Mucosa of stomach (tissue), 1 donor: Measurements from ENCODE around the gene ENPP1.
A peak's percentile ranks its signal among the peaks of the same experiment; 100 is the strongest.

Experiments used
- H3K27me3 ChIP-seq: one replicate; pipeline ENCODE4 v1.7.0; 2013; ENCODE audit warnings: mild to moderate bottlenecking, low read length; ENCODE audit not compliant: control insufficient read depth, insufficient read depth
- H3K36me3 ChIP-seq: one replicate; pipeline ENCODE4 v1.7.0; 2013; ENCODE audit warnings: low read length; ENCODE audit not compliant: control insufficient read depth, insufficient read depth
- H3K4me1 ChIP-seq: one replicate; pipeline ENCODE4 v1.7.0; 2013; ENCODE audit warnings: mild to moderate bottlenecking, low read length; ENCODE audit not compliant: control insufficient read depth, insufficient read depth
- H3K4me3 ChIP-seq: one replicate; pipeline ENCODE4 v1.7.0; 2013; ENCODE audit warnings: low read length
- H3K9ac ChIP-seq: one replicate; pipeline ENCODE4 v1.7.0; 2013; ENCODE audit warnings: mild to moderate bottlenecking, low read length, moderate library complexity
- H3K9me3 ChIP-seq: one replicate; pipeline ENCODE4 v1.7.0; 2013; ENCODE audit warnings: mild to moderate bottlenecking, low read length, moderate library complexity; ENCODE audit not compliant: control insufficient read depth
- donor health status: Pancreatic carcinoma.

Gene ENPP1

DNA sequence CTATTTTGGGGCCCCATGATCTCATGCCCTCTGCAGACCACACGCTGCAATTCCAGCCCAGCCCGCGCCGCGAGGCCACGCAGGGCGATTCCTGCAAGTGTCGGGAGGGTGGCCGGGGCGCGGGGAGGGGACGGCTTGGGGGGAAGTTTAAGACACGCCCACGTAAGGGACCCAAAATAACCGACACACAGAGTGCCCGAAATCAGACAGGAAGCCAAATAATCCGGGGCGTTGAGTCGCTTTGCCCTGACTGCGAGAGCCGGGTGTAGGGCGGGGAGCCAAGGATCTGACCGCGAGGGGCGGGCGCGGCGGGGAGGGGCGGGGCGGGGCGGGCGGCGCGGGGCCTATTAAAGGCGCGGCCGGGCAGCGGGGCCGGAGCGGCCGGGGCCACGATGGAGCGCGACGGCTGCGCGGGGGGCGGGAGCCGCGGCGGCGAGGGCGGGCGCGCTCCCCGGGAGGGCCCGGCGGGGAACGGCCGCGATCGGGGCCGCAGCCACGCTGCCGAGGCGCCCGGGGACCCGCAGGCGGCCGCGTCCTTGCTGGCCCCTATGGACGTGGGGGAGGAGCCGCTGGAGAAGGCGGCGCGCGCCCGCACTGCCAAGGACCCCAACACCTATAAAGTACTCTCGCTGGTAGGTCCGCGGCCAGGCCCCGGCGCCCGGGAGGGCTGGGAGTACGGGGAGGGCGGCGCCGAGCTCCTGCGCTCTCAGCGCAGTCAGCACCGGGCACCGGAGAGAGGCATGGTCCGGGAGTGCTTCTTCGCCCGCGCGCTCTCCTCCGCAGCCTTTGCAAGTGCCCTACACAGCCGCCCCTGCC lies at the start of gene ENPP1:
Gene ENPP1, plus strand, starts transcription at position 377 of the 816 bp plus-strand sequence. Its CDS starts 16 bp downstream, at position 393.
- peak within 1 kb of the TSS; percentile 39 for H3K4me3 ChIP-seq
- no peaks in the 10 kb centered on the region for H3K27me3 ChIP-seq
- H3K4me1 ChIP-seq, result peaks cover 13% of the 10 kb centered on the region
- H3K36me3 ChIP-seq, result no peaks in the 10 kb centered on the region
- H3K9ac ChIP-seq, result peak within 1 kb of the TSS; percentile 53
- H3K9me3 ChIP-seq, result no peaks in the 10 kb centered on the region

- Histone ChIP-seq H3K4me1 (no peaks in the 10 kb centered on the region), H3K9me3 (no peaks in the 10 kb centered on the region), H3K27me3 (no peaks in the 10 kb centered on the region), H3K9ac (no peak overlapping the region), H3K4me3 (no peak overlapping the region), H3K36me3 (no peaks in the 10 kb centered on the region)
Measured at GRCh38 chr6:131758920-131759319, 48.9 kb upstream of the ENPP1 start.

- Histone ChIP-seq H3K4me3 (no peak overlapping the region), H3K36me3 (no peaks in the 10 kb centered on the region), H3K9ac (no peak overlapping the region), H3K9me3 (no peaks in the 10 kb centered on the region), H3K4me1 (no peaks in the 10 kb centered on the region), H3K27me3 (no peaks in the 10 kb centered on the region)
Measured at GRCh38 chr6:131761060-131761761, 46.6 kb upstream of the ENPP1 start.

DNA sequence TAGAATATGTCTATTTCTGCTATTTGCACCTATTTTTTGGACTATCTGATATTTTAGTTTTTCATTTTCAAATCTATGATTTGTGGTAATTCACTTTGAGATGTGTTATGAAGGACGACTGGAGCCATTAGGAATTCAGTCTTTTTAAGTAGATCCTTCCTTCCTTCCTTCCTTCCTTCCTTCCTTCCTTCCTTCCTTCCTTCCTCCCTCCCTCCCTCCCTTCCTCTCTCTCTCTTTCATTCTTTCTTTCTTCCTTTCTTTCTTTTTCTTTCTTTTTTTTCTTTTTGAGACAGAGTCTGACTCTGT lies 46.1 kb upstream of the ENPP1 start:
- no peaks in the 10 kb centered on the region for H3K27me3 ChIP-seq

DNA sequence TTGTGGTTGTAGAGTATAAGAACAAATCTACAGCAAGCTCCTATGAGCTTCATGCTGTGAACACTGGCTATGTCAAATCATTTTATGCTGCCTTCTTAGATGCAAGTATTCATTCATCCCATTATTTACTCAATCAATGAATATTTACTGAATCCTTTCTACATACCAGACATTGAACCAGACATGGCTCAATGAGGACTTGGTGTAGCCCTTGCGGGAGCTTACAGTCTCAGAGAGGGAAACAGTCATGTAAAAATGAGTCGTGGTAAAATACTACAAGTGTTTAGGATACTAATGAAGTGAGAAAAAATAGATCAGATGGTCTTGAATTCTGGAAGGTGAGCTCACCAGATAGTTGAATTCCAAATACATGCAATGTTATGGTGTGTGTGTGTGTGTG lies 44.8 kb upstream of the ENPP1 start:
- H3K27me3 ChIP-seq, result no peaks in the 10 kb centered on the region
- no peaks in the 10 kb centered on the region for H3K36me3 ChIP-seq
- H3K4me3 ChIP-seq, result no peak overlapping the region
- H3K9me3 ChIP-seq, result no peaks in the 10 kb centered on the region
- H3K9ac ChIP-seq, result no peak overlapping the region
- no peaks in the 10 kb centered on the region for H3K4me1 ChIP-seq

More for the DNA sequence above, 46.1 kb upstream of the ENPP1 start:
- H3K4me3 ChIP-seq, result no peak overlapping the region
- H3K9me3 ChIP-seq, result no peaks in the 10 kb centered on the region
- no peaks in the 10 kb centered on the region for H3K4me1 ChIP-seq
- H3K36me3 ChIP-seq, result no peaks in the 10 kb centered on the region
- no peak overlapping the region for H3K9ac ChIP-seq

GRCh38 chr6:131763749-131764148 lies 44.1 kb upstream of the ENPP1 start:
- Histone ChIP-seq H3K9ac (no peak overlapping the region), H3K36me3 (no peaks in the 10 kb centered on the region), H3K27me3 (no peaks in the 10 kb centered on the region), H3K4me3 (no peak overlapping the region), H3K9me3 (no peaks in the 10 kb centered on the region), H3K4me1 (no peaks in the 10 kb centered on the region)

DNA sequence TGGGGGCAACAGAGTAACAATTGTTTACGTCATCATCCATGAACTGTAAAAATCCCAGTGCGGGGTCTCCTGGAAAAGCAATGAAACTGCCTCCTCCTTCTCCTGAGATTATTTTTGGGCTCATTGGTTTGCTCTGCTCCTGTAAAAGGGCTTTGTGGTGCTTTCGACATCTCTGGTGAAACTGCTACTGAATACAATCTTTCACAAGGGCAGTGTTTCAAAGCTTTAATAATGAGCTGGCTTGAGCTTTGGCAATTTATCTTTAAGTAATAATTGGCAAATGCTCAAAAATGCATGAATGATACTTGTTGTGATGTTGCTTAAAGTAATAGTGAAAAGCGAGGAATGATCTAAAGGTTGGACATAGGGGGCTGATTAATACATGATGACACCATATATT lies 43.5 kb upstream of the ENPP1 start:
- Histone ChIP-seq H3K9me3 (no peaks in the 10 kb centered on the region), H3K4me3 (no peak overlapping the region), H3K27me3 (no peaks in the 10 kb centered on the region), H3K36me3 (no peaks in the 10 kb centered on the region), H3K4me1 (no peaks in the 10 kb centered on the region), H3K9ac (no peak overlapping the region)

- no peaks in the 10 kb centered on the region for H3K36me3 ChIP-seq
- H3K9ac ChIP-seq, result no peak overlapping the region
- no peaks in the 10 kb centered on the region for H3K27me3 ChIP-seq
- no peak overlapping the region for H3K4me3 ChIP-seq
- H3K4me1 ChIP-seq, result no peaks in the 10 kb centered on the region
- H3K9me3 ChIP-seq, result no peaks in the 10 kb centered on the region
Measured at GRCh38 chr6:131765081-131765803, 42.6 kb upstream of the ENPP1 start.

DNA sequence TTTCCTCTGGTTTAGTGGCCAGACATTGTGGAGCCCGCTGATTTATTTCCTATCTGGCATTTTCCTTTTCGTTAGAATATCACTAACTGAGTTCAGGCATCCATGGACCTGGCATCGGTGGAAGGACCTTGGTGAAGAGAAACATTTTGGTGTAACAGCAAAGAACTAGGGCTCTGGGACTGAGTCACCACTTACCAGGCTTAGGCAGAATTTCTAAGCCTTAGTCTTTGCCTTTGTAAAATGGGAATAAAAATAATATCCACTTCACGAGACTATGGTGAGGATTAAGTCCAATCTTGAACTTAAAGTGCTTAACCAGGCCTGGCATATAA lies 42.0 kb upstream of the ENPP1 start:
- H3K9ac ChIP-seq, result no peak overlapping the region
- no peaks in the 10 kb centered on the region for H3K36me3 ChIP-seq
- H3K4me3 ChIP-seq, result no peak overlapping the region
- no peaks in the 10 kb centered on the region for H3K27me3 ChIP-seq
- no peaks in the 10 kb centered on the region for H3K9me3 ChIP-seq
- no peaks in the 10 kb centered on the region for H3K4me1 ChIP-seq

- H3K9me3 ChIP-seq, result no peaks in the 10 kb centered on the region
- H3K27me3 ChIP-seq, result no peaks in the 10 kb centered on the region
- no peaks in the 10 kb centered on the region for H3K4me1 ChIP-seq
- H3K4me3 ChIP-seq, result no peak overlapping the region
- H3K36me3 ChIP-seq, result no peaks in the 10 kb centered on the region
- no peak overlapping the region for H3K9ac ChIP-seq
Measured at GRCh38 chr6:131766631-131767030, 41.2 kb upstream of the ENPP1 start.

DNA sequence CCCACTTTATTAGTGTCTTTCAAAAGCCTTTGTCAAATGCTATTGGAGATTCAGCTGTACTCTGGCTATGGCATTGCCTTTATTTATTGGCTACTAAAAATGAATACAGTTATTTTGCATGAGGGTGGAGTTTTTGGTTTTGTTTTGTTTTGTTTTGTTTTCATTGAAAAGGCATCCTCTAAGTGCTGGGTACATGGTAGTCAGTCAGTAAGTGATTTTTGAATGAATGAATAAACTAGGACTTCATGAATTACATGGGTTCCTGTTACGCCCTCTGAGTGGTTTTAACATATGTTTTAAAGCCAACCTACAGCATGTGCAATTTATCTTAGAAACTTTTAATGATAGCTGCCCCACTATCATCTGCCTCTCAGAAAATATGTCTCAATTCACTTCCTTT lies 38.9 kb upstream of the ENPP1 start:
- Histone ChIP-seq H3K9ac (no peak overlapping the region), H3K36me3 (no peaks in the 10 kb centered on the region), H3K27me3 (no peaks in the 10 kb centered on the region), H3K4me1 (no peaks in the 10 kb centered on the region), H3K4me3 (no peak overlapping the region), H3K9me3 (no peaks in the 10 kb centered on the region)
